B cell (primary cell): ENCODE data around the gene TMEM106C.

ENCODE experiments used
- EZH2 ChIP-seq: IDR thresholded peaks from 2 replicates; pipeline ENCODE4 v1.6.1; 2012; ENCODE audit warnings: borderline replicate concordance, low read depth, mild to moderate bottlenecking, moderate library complexity, low read length; ENCODE audit not compliant: insufficient read depth, poor library complexity, severe bottlenecking
- TF ChIP-seq, protein P1 (sequence below): fragments of 200-600 bp; IDR thresholded peaks from one replicate; pipeline ENCODE4 v1.8.0; 2022; ENCODE audit warnings: antibody characterized with exemption, mild to moderate bottlenecking

DNA sequence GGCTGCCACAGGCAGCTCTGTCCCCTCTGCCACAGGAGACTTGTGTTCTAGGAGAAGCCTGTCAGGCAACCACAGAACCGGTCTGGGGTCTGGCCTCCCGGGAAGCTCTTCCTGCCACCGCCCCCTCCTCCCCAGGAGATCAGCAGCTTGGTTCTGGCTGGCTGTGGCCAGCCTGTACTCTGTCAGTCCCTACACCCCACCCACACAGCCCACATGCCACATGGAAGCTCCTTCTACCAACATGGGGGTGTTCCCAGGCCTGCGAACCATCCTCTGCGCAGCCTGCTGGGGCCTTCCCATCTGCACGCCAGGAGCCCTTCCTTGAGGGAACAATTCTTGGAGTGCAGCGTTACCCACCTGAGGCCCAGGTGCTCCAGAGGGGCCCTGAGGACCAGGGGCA lies 16.8 kb downstream of the TMEM106C start:
- TF ChIP-seq, protein P1, sequence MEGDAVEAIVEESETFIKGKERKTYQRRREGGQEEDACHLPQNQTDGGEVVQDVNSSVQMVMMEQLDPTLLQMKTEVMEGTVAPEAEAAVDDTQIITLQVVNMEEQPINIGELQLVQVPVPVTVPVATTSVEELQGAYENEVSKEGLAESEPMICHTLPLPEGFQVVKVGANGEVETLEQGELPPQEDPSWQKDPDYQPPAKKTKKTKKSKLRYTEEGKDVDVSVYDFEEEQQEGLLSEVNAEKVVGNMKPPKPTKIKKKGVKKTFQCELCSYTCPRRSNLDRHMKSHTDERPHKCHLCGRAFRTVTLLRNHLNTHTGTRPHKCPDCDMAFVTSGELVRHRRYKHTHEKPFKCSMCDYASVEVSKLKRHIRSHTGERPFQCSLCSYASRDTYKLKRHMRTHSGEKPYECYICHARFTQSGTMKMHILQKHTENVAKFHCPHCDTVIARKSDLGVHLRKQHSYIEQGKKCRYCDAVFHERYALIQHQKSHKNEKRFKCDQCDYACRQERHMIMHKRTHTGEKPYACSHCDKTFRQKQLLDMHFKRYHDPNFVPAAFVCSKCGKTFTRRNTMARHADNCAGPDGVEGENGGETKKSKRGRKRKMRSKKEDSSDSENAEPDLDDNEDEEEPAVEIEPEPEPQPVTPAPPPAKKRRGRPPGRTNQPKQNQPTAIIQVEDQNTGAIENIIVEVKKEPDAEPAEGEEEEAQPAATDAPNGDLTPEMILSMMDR = no peak
- TF ChIP-seq EZH2 = no peak
